ENCODE data around the gene PLAAT4. TPM values are rescaled to one million over a fixed set of nuclear protein-coding genes. Genes with fewer than 3 reads are reported as not detected.

Gene PLAAT4
- total RNA-seq, 2 donors from 2014 or later = 11.3 to 18.2 TPM

DNA sequence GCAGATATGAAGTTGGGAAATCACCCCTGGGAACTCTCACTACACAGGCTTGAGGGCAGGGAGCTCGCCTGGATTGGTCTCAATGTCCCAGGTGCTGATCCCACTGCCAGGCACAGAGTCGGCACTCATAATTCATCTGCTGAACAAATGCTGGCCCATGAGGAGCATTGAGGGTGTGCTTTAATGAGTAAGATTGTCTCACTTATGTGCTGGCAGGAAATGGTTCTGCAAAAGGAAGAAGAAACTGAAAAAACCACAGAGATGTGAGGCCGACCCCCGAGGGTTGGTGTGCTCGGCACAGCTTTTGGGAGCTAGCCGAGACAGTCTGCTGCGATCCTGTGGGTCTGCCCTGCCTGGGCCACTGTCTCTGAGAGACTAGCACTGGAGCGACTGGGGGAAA is 17.2 kb downstream of the PLAAT4 start:
- Histone ChIP-seq H3K4me1 (no peaks in the 10 kb centered on the region), H3K4me3 (no peak overlapping the region), H3K36me3 (no peaks in the 10 kb centered on the region), H3K27ac (no peak overlapping the region), H3K27me3 (no peaks in the 10 kb centered on the region), H3K9me3 (no peaks in the 10 kb centered on the region)
- TF ChIP-seq CTCF (IDR thresholded peaks at IDR 0.05) = no peak
- no peak for DNase-seq (ENCODE audit: low spot score)

DNA sequence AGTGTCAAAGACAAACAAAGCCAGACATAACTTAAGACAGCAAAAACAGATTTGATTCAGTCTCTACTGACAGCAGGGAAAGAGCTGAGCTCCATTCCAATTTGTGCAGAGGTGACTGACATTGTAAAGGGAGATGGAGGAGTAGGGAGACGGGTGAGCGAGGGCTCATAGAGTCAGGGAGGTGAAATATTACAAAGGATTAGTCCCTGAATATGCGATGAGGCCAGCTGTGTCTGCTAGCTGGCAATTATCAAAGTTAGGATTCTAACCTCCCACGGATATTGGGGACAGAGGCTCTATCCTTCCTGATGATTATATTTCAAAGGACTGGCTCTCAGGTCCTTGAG is 18.2 kb downstream of the PLAAT4 start:
- H3K27me3 ChIP-seq = no peaks in the 10 kb centered on the region
- no peak overlapping the region for H3K27ac ChIP-seq
- no peaks in the 10 kb centered on the region for H3K36me3 ChIP-seq
- H3K9me3 ChIP-seq = no peaks in the 10 kb centered on the region
- DNase-seq (ENCODE audit: low spot score) = peak; percentile 16
- no peak overlapping the region for H3K4me3 ChIP-seq
- TF ChIP-seq CTCF (IDR thresholded peaks at IDR 0.05) = no peak
- no peaks in the 10 kb centered on the region for H3K4me1 ChIP-seq

- Histone ChIP-seq H3K4me1 (peaks cover 0 to 5% of the 10 kb centered on the region in 2 donors), H3K27me3 (no peaks in the 10 kb centered on the region), H3K9me3 (no peaks in the 10 kb centered on the region), H3K36me3 (no peaks in the 10 kb centered on the region), H3K27ac (no peak overlapping the region), H3K4me3 (no peak overlapping the region)
- no peak for TF ChIP-seq CTCF (IDR thresholded peaks at IDR 0.05)
- DNase-seq (ENCODE audit: low spot score) = peak; percentile 49
These were observed 19.9 kb downstream of the PLAAT4 start for GRCh38 chr11:63556404-63557013.

DNA sequence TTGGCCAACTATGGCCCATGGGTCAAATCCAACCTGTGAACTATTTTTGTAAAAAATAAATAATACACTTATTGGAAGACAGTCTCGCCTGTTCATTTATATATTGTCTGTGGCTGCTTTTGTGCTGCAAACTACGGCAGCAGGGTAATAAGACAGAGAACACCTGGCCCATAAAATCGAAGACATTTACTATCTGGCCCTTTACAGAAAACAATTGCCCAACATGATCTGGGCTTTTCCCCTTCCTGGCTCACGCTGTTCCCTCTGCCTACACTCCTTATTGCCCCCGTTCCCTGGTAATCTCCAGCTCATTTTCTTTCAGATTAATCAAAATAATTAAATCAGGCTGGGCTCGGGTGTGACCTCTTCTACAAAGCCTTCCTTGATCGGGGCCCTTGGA is 21.0 kb downstream of the PLAAT4 start:
- DNase-seq (ENCODE audit: low spot score) = peak; percentile 28
- no peak for TF ChIP-seq CTCF (IDR thresholded peaks at IDR 0.05)
- no peaks in the 10 kb centered on the region for H3K9me3 ChIP-seq
- no peak overlapping the region for H3K27ac ChIP-seq
- no peaks in the 10 kb centered on the region for H3K27me3 ChIP-seq
- H3K36me3 ChIP-seq = no peaks in the 10 kb centered on the region
- H3K4me3 ChIP-seq = no peak overlapping the region
- peaks cover 0 to 5% of the 10 kb centered on the region in 2 donors for H3K4me1 ChIP-seq

GRCh38 chr11:63558459-63559157 is 22.0 kb downstream of the PLAAT4 start:
- H3K4me1 ChIP-seq = peaks cover 0 to 5% of the 10 kb centered on the region in 2 donors
- TF ChIP-seq CTCF (IDR thresholded peaks at IDR 0.05) = no peak
- H3K4me3 ChIP-seq = no peak overlapping the region

More at GRCh38 chr11:63558459-63559157, 22.0 kb downstream of the PLAAT4 start:
- no peak overlapping the region for H3K27ac ChIP-seq
- H3K27me3 ChIP-seq = no peaks in the 10 kb centered on the region
- H3K9me3 ChIP-seq = no peaks in the 10 kb centered on the region
- peak; percentile 48 for DNase-seq (ENCODE audit: low spot score)
- H3K36me3 ChIP-seq = no peaks in the 10 kb centered on the region
